ENCODE measurements around the gene TMEM225.
"Not testable (repeated sequence)": the region's sequence is repeated elsewhere in the genome, so short reads cannot be mapped to it uniquely, and the experiment has no call there.

TMEM225 gene

DNA sequence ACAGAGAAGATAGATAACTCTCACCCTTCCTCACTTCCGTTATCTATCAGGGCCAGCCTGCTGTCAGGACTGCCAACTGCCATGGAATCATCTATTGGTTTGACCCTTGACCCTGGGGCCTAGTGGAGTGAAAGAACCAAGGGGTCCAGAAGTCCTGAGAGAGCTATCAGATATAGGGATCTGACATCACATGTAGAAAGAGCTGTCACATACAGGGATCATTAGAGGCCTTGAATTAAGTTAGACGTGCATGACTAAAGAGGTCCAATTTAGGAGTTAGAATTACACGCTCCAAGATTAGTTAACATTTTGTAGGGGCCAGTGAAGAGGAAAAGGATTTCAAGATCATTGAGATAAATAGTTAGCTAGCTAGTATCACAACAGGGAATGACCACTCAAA, at the start of gene TMEM225:
TSS of gene TMEM225 (minus strand) at position 101 of the 400 bp plus-strand sequence. CDS start 245 bp downstream, outside the sequence.
- Histone ChIP-seq H3K27ac (ENCODE audit: low read depth, low read length) (no peak within 1 kb of the TSS), H3K9ac (ENCODE audit: low read depth, low read length) (no peak within 1 kb of the TSS)

GRCh38 chr11:123924027-123924426, 38.6 kb upstream of the TMEM225 start:
- H3K4me3 ChIP-seq (ENCODE audit: low read depth, low read length), result no peak overlapping the region
- no peak overlapping the region for H3K27ac ChIP-seq (ENCODE audit: low read depth, low read length)
- no peaks in the 10 kb centered on the region for H3K36me3 ChIP-seq (ENCODE audit: control insufficient read depth, insufficient read depth, low read length)
- no peaks in the 10 kb centered on the region for H3K4me1 ChIP-seq (ENCODE audit: control insufficient read depth, insufficient read depth, low read length)
- no peaks in the 10 kb centered on the region for H3K9me3 ChIP-seq (ENCODE audit: control insufficient read depth, insufficient read depth, low read length)
- H3K9ac ChIP-seq (ENCODE audit: low read depth, low read length), result no peak overlapping the region
- no peaks in the 10 kb centered on the region for H3K27me3 ChIP-seq (ENCODE audit: control insufficient read depth, insufficient read depth, low read length)

More for the DNA sequence above, at the start of gene TMEM225:
- no peaks in the 10 kb centered on the region for H3K9me3 ChIP-seq (ENCODE audit: control insufficient read depth, insufficient read depth, low read length)
- H3K36me3 ChIP-seq (ENCODE audit: control insufficient read depth, insufficient read depth, low read length), result no peaks in the 10 kb centered on the region
- H3K27me3 ChIP-seq (ENCODE audit: control insufficient read depth, insufficient read depth, low read length), result no peaks in the 10 kb centered on the region
- H3K4me1 ChIP-seq (ENCODE audit: control insufficient read depth, insufficient read depth, low read length), result no peaks in the 10 kb centered on the region
- H3K4me3 ChIP-seq (ENCODE audit: low read depth, low read length), result no peak within 1 kb of the TSS

DNA sequence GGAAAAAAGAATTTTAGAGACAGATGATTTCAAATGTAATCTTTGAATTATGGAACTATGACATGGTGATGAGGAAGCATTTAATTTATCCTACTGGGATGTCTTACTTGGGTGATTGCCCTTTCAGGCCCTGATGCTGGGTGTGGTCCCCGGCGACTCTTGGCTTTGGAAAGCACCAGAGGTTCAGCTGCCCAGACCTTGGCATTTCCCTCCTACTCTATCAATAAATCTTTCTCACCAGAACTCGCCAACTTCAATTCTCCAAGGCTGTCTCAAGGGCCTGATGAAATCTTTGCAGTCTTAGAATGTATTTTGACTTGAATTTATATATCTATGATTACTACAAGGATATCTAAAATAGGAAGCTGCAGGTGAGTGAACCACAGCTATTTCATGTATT, 35.5 kb upstream of the TMEM225 start:
- H3K27ac ChIP-seq (ENCODE audit: low read depth, low read length), result no peak overlapping the region
- no peaks in the 10 kb centered on the region for H3K4me1 ChIP-seq (ENCODE audit: control insufficient read depth, insufficient read depth, low read length)
- no peak overlapping the region for H3K9ac ChIP-seq (ENCODE audit: low read depth, low read length)
- H3K36me3 ChIP-seq (ENCODE audit: control insufficient read depth, insufficient read depth, low read length), result no peaks in the 10 kb centered on the region
- H3K4me3 ChIP-seq (ENCODE audit: low read depth, low read length), result no peak overlapping the region
- H3K9me3 ChIP-seq (ENCODE audit: control insufficient read depth, insufficient read depth, low read length), result no peaks in the 10 kb centered on the region
- H3K27me3 ChIP-seq (ENCODE audit: control insufficient read depth, insufficient read depth, low read length), result no peaks in the 10 kb centered on the region

DNA sequence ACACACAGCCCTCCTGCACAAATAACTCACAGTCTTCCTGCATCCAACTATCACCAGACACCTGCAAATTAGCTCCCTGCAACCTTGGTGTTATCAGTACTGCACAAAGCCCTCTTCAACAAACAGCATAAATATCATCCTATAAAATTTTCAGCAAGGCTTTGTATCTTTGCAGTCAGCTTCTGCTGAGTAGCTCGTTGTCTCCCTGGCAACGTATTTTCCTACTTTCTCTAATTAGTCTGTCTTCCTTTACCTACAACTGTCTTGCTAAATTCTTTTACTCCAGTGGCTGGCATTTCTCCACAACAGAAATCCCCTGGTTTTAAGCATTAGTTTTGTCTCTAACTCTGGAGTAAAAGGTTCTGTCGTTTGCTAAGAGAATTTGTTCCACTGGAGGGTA, 20.4 kb upstream of the TMEM225 start:
- Histone ChIP-seq H3K36me3 (ENCODE audit: control insufficient read depth, insufficient read depth, low read length) (no peaks in the 10 kb centered on the region), H3K27me3 (ENCODE audit: control insufficient read depth, insufficient read depth, low read length) (no peaks in the 10 kb centered on the region), H3K9ac (ENCODE audit: low read depth, low read length) (no peak overlapping the region), H3K9me3 (ENCODE audit: control insufficient read depth, insufficient read depth, low read length) (no peaks in the 10 kb centered on the region), H3K27ac (ENCODE audit: low read depth, low read length) (no peak overlapping the region), H3K4me1 (ENCODE audit: control insufficient read depth, insufficient read depth, low read length) (peaks cover 15% of the 10 kb centered on the region; the same call in 1 of the 2 replicates), H3K4me3 (ENCODE audit: low read depth, low read length) (no peak overlapping the region)

GRCh38 chr11:123904932-123905331, 19.5 kb upstream of the TMEM225 start:
- no peak overlapping the region for H3K9ac ChIP-seq (ENCODE audit: low read depth, low read length)
- H3K36me3 ChIP-seq (ENCODE audit: control insufficient read depth, insufficient read depth, low read length), result no peaks in the 10 kb centered on the region

DNA sequence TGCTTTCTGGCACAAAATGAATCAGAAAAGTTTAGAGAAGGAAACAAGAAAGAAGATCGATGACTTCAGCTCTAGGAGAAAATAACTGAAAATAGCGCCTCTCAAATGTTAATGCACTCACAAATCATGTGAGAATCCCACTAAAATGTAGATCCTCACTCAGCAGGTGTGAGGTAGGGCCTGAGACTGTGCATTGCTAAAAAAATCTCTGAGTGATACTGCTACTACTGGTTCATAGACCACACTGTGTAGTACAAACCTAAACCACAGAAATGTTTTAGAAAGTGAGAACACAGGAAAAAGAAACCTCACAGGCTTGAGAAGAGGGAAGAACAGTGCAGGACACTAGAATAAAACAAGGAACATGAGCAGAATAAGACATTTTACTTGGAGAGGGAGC, 18.5 kb upstream of the TMEM225 start:
- Histone ChIP-seq H3K4me1 (ENCODE audit: control insufficient read depth, insufficient read depth, low read length) (peaks cover 15% of the 10 kb centered on the region; the same call in 1 of the 2 replicates), H3K36me3 (ENCODE audit: control insufficient read depth, insufficient read depth, low read length) (no peaks in the 10 kb centered on the region), H3K27ac (ENCODE audit: low read depth, low read length) (no peak overlapping the region), H3K27me3 (ENCODE audit: control insufficient read depth, insufficient read depth, low read length) (no peaks in the 10 kb centered on the region), H3K9ac (ENCODE audit: low read depth, low read length) (no peak overlapping the region), H3K9me3 (ENCODE audit: control insufficient read depth, insufficient read depth, low read length) (no peaks in the 10 kb centered on the region), H3K4me3 (ENCODE audit: low read depth, low read length) (no peak overlapping the region)

More at GRCh38 chr11:123904932-123905331, 19.5 kb upstream of the TMEM225 start:
- Histone ChIP-seq H3K27me3 (ENCODE audit: control insufficient read depth, insufficient read depth, low read length) (no peaks in the 10 kb centered on the region), H3K9me3 (ENCODE audit: control insufficient read depth, insufficient read depth, low read length) (no peaks in the 10 kb centered on the region), H3K27ac (ENCODE audit: low read depth, low read length) (no peak overlapping the region), H3K4me1 (ENCODE audit: control insufficient read depth, insufficient read depth, low read length) (peaks cover 15% of the 10 kb centered on the region; the same call in 1 of the 2 replicates), H3K4me3 (ENCODE audit: low read depth, low read length) (no peak overlapping the region)

- H3K9ac ChIP-seq (ENCODE audit: low read depth, low read length), result no peak within 1 kb of the TSS
- no peak within 1 kb of the TSS for H3K27ac ChIP-seq (ENCODE audit: low read depth, low read length)
- H3K9me3 ChIP-seq (ENCODE audit: control insufficient read depth, insufficient read depth, low read length), result no peaks in the 10 kb centered on the region
- no peaks in the 10 kb centered on the region for H3K36me3 ChIP-seq (ENCODE audit: control insufficient read depth, insufficient read depth, low read length)
- H3K4me1 ChIP-seq (ENCODE audit: control insufficient read depth, insufficient read depth, low read length), result peaks cover 15% of the 10 kb centered on the region; the same call in 1 of the 2 replicates
- no peaks in the 10 kb centered on the region for H3K27me3 ChIP-seq (ENCODE audit: control insufficient read depth, insufficient read depth, low read length)
- no peak within 1 kb of the TSS for H3K4me3 ChIP-seq (ENCODE audit: low read depth, low read length)
Observed at GRCh38 chr11:123901867-123902266, 16.4 kb upstream of the TMEM225 start, which contains the start of gene OR8D4. Gene OR8D4, plus strand, starts transcription at chr11:123902167. Its CDS starts 4,265 bp downstream, at chr11:123906432.

GRCh38 chr11:123899792-123900191, 14.3 kb upstream of the TMEM225 start:
- no peaks in the 10 kb centered on the region for H3K36me3 ChIP-seq (ENCODE audit: control insufficient read depth, insufficient read depth, low read length)
- no peaks in the 10 kb centered on the region for H3K9me3 ChIP-seq (ENCODE audit: control insufficient read depth, insufficient read depth, low read length)
- H3K27ac ChIP-seq (ENCODE audit: low read depth, low read length), result no peak overlapping the region
- peaks cover 9% of the 10 kb centered on the region; the same call in 1 of the 2 replicates for H3K4me1 ChIP-seq (ENCODE audit: control insufficient read depth, insufficient read depth, low read length)
- no peaks in the 10 kb centered on the region for H3K27me3 ChIP-seq (ENCODE audit: control insufficient read depth, insufficient read depth, low read length)
- H3K9ac ChIP-seq (ENCODE audit: low read depth, low read length), result no peak overlapping the region
- H3K4me3 ChIP-seq (ENCODE audit: low read depth, low read length), result no peak overlapping the region

- no peaks in the 10 kb centered on the region for H3K36me3 ChIP-seq (ENCODE audit: control insufficient read depth, insufficient read depth, low read length)
- no peaks in the 10 kb centered on the region for H3K27me3 ChIP-seq (ENCODE audit: control insufficient read depth, insufficient read depth, low read length)
- no peak overlapping the region for H3K27ac ChIP-seq (ENCODE audit: low read depth, low read length)
- no peaks in the 10 kb centered on the region for H3K9me3 ChIP-seq (ENCODE audit: control insufficient read depth, insufficient read depth, low read length)
- no peak overlapping the region for H3K9ac ChIP-seq (ENCODE audit: low read depth, low read length)
- peaks cover 4% of the 10 kb centered on the region; the same call in 1 of the 2 replicates for H3K4me1 ChIP-seq (ENCODE audit: control insufficient read depth, insufficient read depth, low read length)
- H3K4me3 ChIP-seq (ENCODE audit: low read depth, low read length), result no peak overlapping the region
Observed at GRCh38 chr11:123892031-123892430, 6.6 kb upstream of the TMEM225 start.

- no peaks in the 10 kb centered on the region for H3K9me3 ChIP-seq (ENCODE audit: control insufficient read depth, insufficient read depth, low read length)
- H3K4me3 ChIP-seq (ENCODE audit: low read depth, low read length), result no peak overlapping the region
- no peak overlapping the region for H3K9ac ChIP-seq (ENCODE audit: low read depth, low read length)
- H3K27ac ChIP-seq (ENCODE audit: low read depth, low read length), result no peak overlapping the region
- H3K36me3 ChIP-seq (ENCODE audit: control insufficient read depth, insufficient read depth, low read length), result no peaks in the 10 kb centered on the region
- H3K4me1 ChIP-seq (ENCODE audit: control insufficient read depth, insufficient read depth, low read length), result no peaks in the 10 kb centered on the region
- no peaks in the 10 kb centered on the region for H3K27me3 ChIP-seq (ENCODE audit: control insufficient read depth, insufficient read depth, low read length)
Observed at GRCh38 chr11:123880912-123881311, 4.6 kb downstream of the TMEM225 start.

DNA sequence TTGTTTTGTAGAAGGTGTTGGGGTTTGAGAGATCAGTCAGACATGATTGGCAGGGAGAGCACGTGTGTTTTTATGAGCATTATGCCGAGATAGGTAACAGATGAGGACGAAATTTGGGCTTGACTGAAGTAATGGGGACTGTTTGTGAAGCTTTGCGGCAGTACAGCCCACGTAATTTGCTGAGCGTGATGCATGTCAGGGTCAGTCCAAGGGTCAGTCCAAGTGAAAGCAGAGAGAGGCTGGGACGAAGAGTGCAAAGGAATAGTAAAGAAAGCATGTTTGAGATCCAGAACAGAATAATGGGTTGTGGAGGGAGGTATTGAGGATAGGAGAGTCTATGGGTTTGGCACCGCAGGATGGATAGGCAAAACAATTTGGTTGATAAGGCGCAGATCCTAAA, 17.7 kb downstream of the TMEM225 start:
- H3K4me3 ChIP-seq (ENCODE audit: low read depth, low read length); H3K36me3 ChIP-seq (ENCODE audit: control insufficient read depth, insufficient read depth, low read length); H3K27ac ChIP-seq (ENCODE audit: low read depth, low read length); H3K27me3 ChIP-seq (ENCODE audit: control insufficient read depth, insufficient read depth, low read length); H3K9me3 ChIP-seq (ENCODE audit: control insufficient read depth, insufficient read depth, low read length); H3K9ac ChIP-seq (ENCODE audit: low read depth, low read length): not testable (repeated sequence)
- H3K4me1 ChIP-seq (ENCODE audit: control insufficient read depth, insufficient read depth, low read length), result peaks cover 19% of the 10 kb centered on the region
